ENCODE measurements around the gene TNC.

The TNC gene

GRCh38 chr9:115050002-115050490 is 67.9 kb downstream of the TNC start:
- Histone ChIP-seq H3K4me3 (ENCODE audit: insufficient read depth in 1 of 2, low read depth in 1 of 2, low read length in 2 of 2) (no peak overlapping the region), H3K27me3 (ENCODE audit: control insufficient read depth in 1 of 2, insufficient read depth in 1 of 2, low read length in 2 of 2) (no peaks in the 10 kb centered on the region), H2BK120ac (ENCODE audit: low read depth, low read length) (no peak overlapping the region), H3K23ac (ENCODE audit: low read length in 2 of 2) (no peak overlapping the region), H2BK15ac (ENCODE audit: low read depth, poor library complexity, severe bottlenecking) (no peak overlapping the region), H3K9me3 (ENCODE audit: control insufficient read depth, low read length) (no peaks in the 10 kb centered on the region), H4K91ac (ENCODE audit: low read length) (no peak overlapping the region), H3K27ac (ENCODE audit: low read length, poor library complexity, severe bottlenecking) (no peak overlapping the region), H2AFZ (ENCODE audit: low read depth, low read length) (no peak overlapping the region), H2BK5ac (ENCODE audit: low read depth, low read length, poor library complexity, severe bottlenecking) (no peak overlapping the region), H3K4me2 (ENCODE audit: low read length, poor library complexity, severe bottlenecking) (no peak overlapping the region), H2AK5ac (ENCODE audit: low read length, severe bottlenecking) (no peak overlapping the region), H3K79me1 (replicated peaks; ENCODE audit: low read length, poor library complexity, severe bottlenecking) (no peaks in the 10 kb centered on the region), H2BK12ac (ENCODE audit: low read length in 2 of 2) (no peak overlapping the region), H4K8ac (ENCODE audit: low read length) (no peak overlapping the region), H3K18ac (ENCODE audit: low read depth in 1 of 2, low read length in 2 of 2) (no peak overlapping the region), H3K36me3 (ENCODE audit: control insufficient read depth in 1 of 2, insufficient read depth in 2 of 2, low read depth in 1 of 2, low read length in 2 of 2) (peaks cover 15 to 95% of the 10 kb centered on the region in 2 experiments), H3K4ac (ENCODE audit: low read depth in 1 of 2, low read length in 2 of 2) (no peak overlapping the region), H3K4me1 (ENCODE audit: control insufficient read depth, insufficient read depth, low read depth, low read length) (no peaks in the 10 kb centered on the region), H3K14ac (ENCODE audit: low read length in 2 of 2) (no peak overlapping the region), H3K9ac (ENCODE audit: low read length) (no peak overlapping the region)
- 83% methylated on average over 4 of the region's 5 CpGs for WGBS
- DNase-seq = no peak

- Histone ChIP-seq H2BK15ac (ENCODE audit: low read depth, poor library complexity, severe bottlenecking) (no peak overlapping the region), H2AK5ac (ENCODE audit: low read length, severe bottlenecking) (no peak overlapping the region), H2BK120ac (ENCODE audit: low read depth, low read length) (no peak overlapping the region), H3K4me2 (ENCODE audit: low read length, poor library complexity, severe bottlenecking) (no peak overlapping the region), H2BK5ac (ENCODE audit: low read depth, low read length, poor library complexity, severe bottlenecking) (no peak overlapping the region), H3K9ac (ENCODE audit: low read length) (no peak overlapping the region), H3K23ac (ENCODE audit: low read length in 2 of 2) (no peak overlapping the region), H4K91ac (ENCODE audit: low read length) (no peak overlapping the region), H2AFZ (ENCODE audit: low read depth, low read length) (no peak overlapping the region), H3K4me1 (ENCODE audit: control insufficient read depth, insufficient read depth, low read depth, low read length) (peaks cover 2% of the 10 kb centered on the region), H3K4ac (ENCODE audit: low read depth in 1 of 2, low read length in 2 of 2) (no peak overlapping the region), H3K36me3 (ENCODE audit: control insufficient read depth in 1 of 2, insufficient read depth in 2 of 2, low read depth in 1 of 2, low read length in 2 of 2) (peaks cover 16 to 95% of the 10 kb centered on the region in 2 experiments), H3K14ac (ENCODE audit: low read length in 2 of 2) (no peak overlapping the region), H4K8ac (ENCODE audit: low read length) (no peak overlapping the region), H3K4me3 (ENCODE audit: insufficient read depth in 1 of 2, low read depth in 1 of 2, low read length in 2 of 2) (no peak overlapping the region), H3K27ac (ENCODE audit: low read length, poor library complexity, severe bottlenecking) (no peak overlapping the region), H2BK12ac (ENCODE audit: low read length in 2 of 2) (no peak overlapping the region), H3K9me3 (ENCODE audit: control insufficient read depth, low read length) (no peaks in the 10 kb centered on the region), H3K18ac (ENCODE audit: low read depth in 1 of 2, low read length in 2 of 2) (no peak overlapping the region), H3K27me3 (ENCODE audit: control insufficient read depth in 1 of 2, insufficient read depth in 1 of 2, low read length in 2 of 2) (no peaks in the 10 kb centered on the region), H3K79me1 (replicated peaks; ENCODE audit: low read length, poor library complexity, severe bottlenecking) (no peaks in the 10 kb centered on the region)
- WGBS = 50% methylated on average over 1 of the region's 1 CpG
- DNase-seq = peak; percentile 18
Observed at GRCh38 chr9:115046824-115047223, 71.1 kb downstream of the TNC start.

DNA sequence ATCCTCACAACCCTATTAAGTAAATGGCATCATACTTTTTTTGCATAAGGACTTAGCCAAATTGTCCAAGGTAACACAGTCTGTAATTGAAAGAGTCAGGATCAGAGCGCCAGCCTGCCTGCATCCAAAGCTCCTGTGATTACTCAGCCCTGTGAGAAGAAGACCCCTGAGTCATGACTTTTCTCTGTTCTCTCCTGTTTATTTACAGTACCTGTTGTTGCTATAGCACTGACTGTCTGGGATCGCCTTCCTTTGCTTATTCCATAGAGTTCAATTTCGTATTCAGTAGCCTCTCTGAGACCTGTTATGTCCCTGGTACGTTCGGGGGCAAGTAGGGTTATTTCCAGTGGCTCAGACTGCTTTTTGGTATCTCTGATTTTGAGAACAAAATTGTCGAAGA is 71.8 kb downstream of the TNC start:
- no peak overlapping the region for H3K27ac ChIP-seq (ENCODE audit: low read length, poor library complexity, severe bottlenecking)
- H3K79me1 ChIP-seq (replicated peaks; ENCODE audit: low read length, poor library complexity, severe bottlenecking) = no peaks in the 10 kb centered on the region
- 89% methylated on average over 6 of the region's 6 CpGs for WGBS
- H3K4me1 ChIP-seq (ENCODE audit: control insufficient read depth, insufficient read depth, low read depth, low read length) = peaks cover 2% of the 10 kb centered on the region
- H2BK5ac ChIP-seq (ENCODE audit: low read depth, low read length, poor library complexity, severe bottlenecking) = no peak overlapping the region
- H3K4me2 ChIP-seq (ENCODE audit: low read length, poor library complexity, severe bottlenecking) = no peak overlapping the region
- no peaks in the 10 kb centered on the region for H3K27me3 ChIP-seq (ENCODE audit: control insufficient read depth in 1 of 2, insufficient read depth in 1 of 2, low read length in 2 of 2)
- H2BK12ac ChIP-seq (ENCODE audit: low read length in 2 of 2) = no peak overlapping the region
- H3K18ac ChIP-seq (ENCODE audit: low read depth in 1 of 2, low read length in 2 of 2) = peak overlapping the region in 1 of 2 experiments; percentile 21
- no peak overlapping the region for H3K14ac ChIP-seq (ENCODE audit: low read length in 2 of 2)
- H3K4me3 ChIP-seq (ENCODE audit: insufficient read depth in 1 of 2, low read depth in 1 of 2, low read length in 2 of 2) = no peak overlapping the region
- H2BK120ac ChIP-seq (ENCODE audit: low read depth, low read length) = no peak overlapping the region
- peaks cover 16 to 97% of the 10 kb centered on the region in 2 experiments for H3K36me3 ChIP-seq (ENCODE audit: control insufficient read depth in 1 of 2, insufficient read depth in 2 of 2, low read depth in 1 of 2, low read length in 2 of 2)
- no peak overlapping the region for H3K23ac ChIP-seq (ENCODE audit: low read length in 2 of 2)
- H3K4ac ChIP-seq (ENCODE audit: low read depth in 1 of 2, low read length in 2 of 2) = no peak overlapping the region
- no peaks in the 10 kb centered on the region for H3K9me3 ChIP-seq (ENCODE audit: control insufficient read depth, low read length)
- H2AK5ac ChIP-seq (ENCODE audit: low read length, severe bottlenecking) = peak overlapping the region; percentile 67
- peak; percentile 34 for DNase-seq
- no peak overlapping the region for H4K91ac ChIP-seq (ENCODE audit: low read length)
- H3K9ac ChIP-seq (ENCODE audit: low read length) = no peak overlapping the region
- no peak overlapping the region for H2AFZ ChIP-seq (ENCODE audit: low read depth, low read length)
- no peak overlapping the region for H4K8ac ChIP-seq (ENCODE audit: low read length)
- H2BK15ac ChIP-seq (ENCODE audit: low read depth, poor library complexity, severe bottlenecking) = no peak overlapping the region

DNA sequence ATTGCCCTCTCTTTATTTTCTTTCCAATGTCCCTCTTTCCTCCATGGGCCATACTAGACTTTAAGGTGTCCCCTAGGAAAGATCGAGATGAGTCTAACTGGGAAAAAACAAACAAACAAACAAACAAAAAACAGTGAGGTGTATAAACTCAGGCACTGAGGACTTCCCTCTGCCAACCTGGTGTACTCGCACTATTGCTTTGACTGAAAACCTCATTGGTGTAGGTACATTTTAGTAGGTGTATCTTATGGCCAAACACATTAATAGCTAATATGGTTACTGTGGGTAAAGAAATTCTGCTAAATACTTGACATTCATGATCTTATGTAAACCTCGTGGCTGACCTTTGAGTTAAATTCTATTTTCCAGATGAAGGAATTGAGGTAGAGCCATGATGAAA is 74.3 kb downstream of the TNC start:
- Histone ChIP-seq H3K14ac (ENCODE audit: low read length in 2 of 2) (no peak overlapping the region), H3K4me3 (ENCODE audit: insufficient read depth in 1 of 2, low read depth in 1 of 2, low read length in 2 of 2) (no peak overlapping the region), H4K91ac (ENCODE audit: low read length) (no peak overlapping the region), H3K4ac (ENCODE audit: low read depth in 1 of 2, low read length in 2 of 2) (no peak overlapping the region), H3K23ac (ENCODE audit: low read length in 2 of 2) (no peak overlapping the region), H3K79me1 (replicated peaks; ENCODE audit: low read length, poor library complexity, severe bottlenecking) (no peaks in the 10 kb centered on the region), H3K27ac (ENCODE audit: low read length, poor library complexity, severe bottlenecking) (no peak overlapping the region), H3K18ac (ENCODE audit: low read depth in 1 of 2, low read length in 2 of 2) (no peak overlapping the region), H4K8ac (ENCODE audit: low read length) (no peak overlapping the region), H2AFZ (ENCODE audit: low read depth, low read length) (no peak overlapping the region), H2BK120ac (ENCODE audit: low read depth, low read length) (no peak overlapping the region), H2AK5ac (ENCODE audit: low read length, severe bottlenecking) (peak overlapping the region; percentile 9), H2BK5ac (ENCODE audit: low read depth, low read length, poor library complexity, severe bottlenecking) (no peak overlapping the region), H3K4me1 (ENCODE audit: control insufficient read depth, insufficient read depth, low read depth, low read length) (peaks cover 2% of the 10 kb centered on the region), H3K9me3 (ENCODE audit: control insufficient read depth, low read length) (no peaks in the 10 kb centered on the region), H2BK12ac (ENCODE audit: low read length in 2 of 2) (no peak overlapping the region), H3K4me2 (ENCODE audit: low read length, poor library complexity, severe bottlenecking) (no peak overlapping the region), H3K36me3 (ENCODE audit: control insufficient read depth in 1 of 2, insufficient read depth in 2 of 2, low read depth in 1 of 2, low read length in 2 of 2) (peaks cover 33 to 94% of the 10 kb centered on the region in 2 experiments), H3K27me3 (ENCODE audit: control insufficient read depth in 1 of 2, insufficient read depth in 1 of 2, low read length in 2 of 2) (no peaks in the 10 kb centered on the region), H3K9ac (ENCODE audit: low read length) (no peak overlapping the region), H2BK15ac (ENCODE audit: low read depth, poor library complexity, severe bottlenecking) (no peak overlapping the region)
- DNase-seq = no peak
- 92% methylated on average over 3 of the region's 3 CpGs for WGBS
